SK-N-SH treated with all-trans-retinoic acid at 6 μM for 48 hours (cell line): ENCODE measurements around the gene CNST.

Experiments
- ATAC-seq: fragments of 200-7000 bp; cut with Tn5 transposase; 3 replicates; pipeline ENCODE4 v1.9.1; 2020; ENCODE audit warnings: mild to moderate bottlenecking, moderate library complexity
- ARNTL ChIP-seq: fragments of 450-650 bp; formaldehyde crosslinking; IDR thresholded peaks from 2 replicates; pipeline ENCODE4 v1.5.0; 2020; ENCODE audit warnings: low read depth, mild to moderate bottlenecking, moderate library complexity, borderline replicate concordance
- BACH2 ChIP-seq: fragments of 250-450 bp; sonication (Bioruptor Pico); IDR thresholded peaks from 2 replicates; pipeline ENCODE4 v1.9.0; 2021; ENCODE audit warnings: mild to moderate bottlenecking, borderline replicate concordance
- CSDC2 ChIP-seq: fragments of 250-450 bp; sonication (Bioruptor Pico); IDR thresholded peaks from 2 replicates; pipeline ENCODE4 v1.5.0; 2020; ENCODE audit warnings: mild to moderate bottlenecking, moderate library complexity
- GLIS3 ChIP-seq: fragments of 250-450 bp; sonication (Bioruptor Pico); IDR thresholded peaks from 2 replicates; pipeline ENCODE4 v1.5.0; 2020; ENCODE audit warnings: mild to moderate bottlenecking, moderate library complexity
- ISL1 ChIP-seq: fragments of 250-450 bp; sonication (Bioruptor Pico); IDR thresholded peaks from 2 replicates; pipeline ENCODE4 v2.1.2; 2022; ENCODE audit warnings: mild to moderate bottlenecking, moderate library complexity
- OSR1 ChIP-seq: fragments of 250-450 bp; sonication (Bioruptor Pico); IDR thresholded peaks from 2 replicates; pipeline ENCODE4 v1.8.0; 2022; ENCODE audit warnings: moderate library complexity, mild to moderate bottlenecking, inconsistent platforms
- PPARA ChIP-seq: fragments of 250-450 bp; sonication (Bioruptor Pico); IDR thresholded peaks from 2 replicates; pipeline ENCODE4 v1.5.0; 2020; ENCODE audit warnings: mild to moderate bottlenecking, borderline replicate concordance
- RARB ChIP-seq: fragments of 250-450 bp; sonication (Bioruptor Pico); IDR thresholded peaks from 2 replicates; pipeline ENCODE4 v1.8.0; 2021; ENCODE audit warnings: mild to moderate bottlenecking, moderate library complexity
- SNAI2 ChIP-seq: fragments of 250-450 bp; sonication (Bioruptor Pico); IDR thresholded peaks from 2 replicates; pipeline ENCODE4 v1.5.0; 2020; ENCODE audit warnings: mild to moderate bottlenecking, moderate library complexity
- TCF4 ChIP-seq: fragments of 250-450 bp; sonication (Bioruptor Pico); IDR thresholded peaks from 2 replicates; pipeline ENCODE4 v1.8.0; 2021; ENCODE audit warnings: mild to moderate bottlenecking, moderate library complexity, borderline replicate concordance
- TOX ChIP-seq: fragments of 250-450 bp; sonication (Bioruptor Pico); IDR thresholded peaks from 2 replicates; pipeline ENCODE4 v1.8.0; 2021; ENCODE audit warnings: mild to moderate bottlenecking, moderate library complexity, borderline replicate concordance
- ZC3H10 ChIP-seq: fragments of 250-450 bp; sonication (Bioruptor Pico); IDR thresholded peaks from 2 replicates; pipeline ENCODE4 v1.5.1; 2021; ENCODE audit warnings: mild to moderate bottlenecking, moderate library complexity
- ZFP3 ChIP-seq: fragments of 250-450 bp; sonication (Bioruptor Pico); IDR thresholded peaks from 2 replicates; pipeline ENCODE4 v1.5.0; 2020; ENCODE audit warnings: mild to moderate bottlenecking, moderate library complexity
- ZNF565 ChIP-seq: fragments of 450-650 bp; formaldehyde crosslinking; conservative IDR thresholded peaks from 2 replicates; pipeline ENCODE4 v1.5.0; 2020; ENCODE audit warnings: low read depth, mild to moderate bottlenecking, moderate library complexity
- ZNF70 ChIP-seq: fragments of 450-650 bp; formaldehyde crosslinking; IDR thresholded peaks from 2 replicates; pipeline ENCODE4 v1.5.0; 2020; ENCODE audit warnings: mild to moderate bottlenecking, moderate library complexity
- ZNF8 ChIP-seq: fragments of 450-650 bp; formaldehyde crosslinking; IDR thresholded peaks from 2 replicates; pipeline ENCODE4 v1.5.0; 2020; ENCODE audit warnings: mild to moderate bottlenecking, moderate library complexity
- TF ChIP-seq, protein P1 (sequence below): fragments of 250-450 bp; sonication (Bioruptor Pico); IDR thresholded peaks from 2 replicates; pipeline ENCODE4 v1.5.1; 2020; ENCODE audit warnings: low read depth, mild to moderate bottlenecking, moderate library complexity
- TF ChIP-seq, protein P2 (sequence below): fragments of 250-450 bp; sonication (Bioruptor Pico); IDR thresholded peaks from 2 replicates; pipeline ENCODE4 v1.8.0; 2020; ENCODE audit warnings: mild to moderate bottlenecking, moderate library complexity, borderline replicate concordance
- TF ChIP-seq, protein P3 (sequence below): fragments of 250-450 bp; sonication (Bioruptor Pico); IDR thresholded peaks from 2 replicates; pipeline ENCODE4 v1.5.1; 2021; ENCODE audit warnings: mild to moderate bottlenecking, moderate library complexity
- TF ChIP-seq, protein P4 (sequence below): fragments of 250-450 bp; sonication (Bioruptor Pico); IDR thresholded peaks from 2 replicates; pipeline ENCODE4 v1.8.0; 2021; ENCODE audit warnings: low read depth, mild to moderate bottlenecking, moderate library complexity, borderline replicate concordance

The CNST gene

DNA sequence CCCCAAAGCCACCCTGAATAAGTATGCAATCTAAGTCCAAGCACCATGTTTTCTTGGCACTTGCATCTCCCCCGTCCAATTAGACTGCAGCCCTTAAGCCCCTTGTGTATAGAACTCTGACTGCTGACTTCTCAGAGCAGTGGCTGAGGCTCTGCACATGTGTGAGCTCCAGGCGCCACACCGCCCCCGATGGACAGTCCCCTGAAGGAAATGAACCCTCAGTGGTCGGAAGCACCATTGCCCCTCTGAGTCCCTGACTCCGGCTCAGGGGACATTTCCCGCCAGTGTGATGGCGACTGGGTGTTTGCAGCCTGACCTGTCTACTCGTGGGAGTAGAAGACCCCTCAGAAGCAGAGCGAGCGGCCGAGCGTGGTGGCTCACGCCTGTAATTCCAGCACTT lies 120.7 kb downstream of the CNST start:
- no peak for ATAC-seq
- no peak for TF ChIP-seq TOX (CRISPR knock-in tag)
- no peak for TF ChIP-seq TCF4 (CRISPR knock-in tag)
- TF ChIP-seq, protein P1, sequence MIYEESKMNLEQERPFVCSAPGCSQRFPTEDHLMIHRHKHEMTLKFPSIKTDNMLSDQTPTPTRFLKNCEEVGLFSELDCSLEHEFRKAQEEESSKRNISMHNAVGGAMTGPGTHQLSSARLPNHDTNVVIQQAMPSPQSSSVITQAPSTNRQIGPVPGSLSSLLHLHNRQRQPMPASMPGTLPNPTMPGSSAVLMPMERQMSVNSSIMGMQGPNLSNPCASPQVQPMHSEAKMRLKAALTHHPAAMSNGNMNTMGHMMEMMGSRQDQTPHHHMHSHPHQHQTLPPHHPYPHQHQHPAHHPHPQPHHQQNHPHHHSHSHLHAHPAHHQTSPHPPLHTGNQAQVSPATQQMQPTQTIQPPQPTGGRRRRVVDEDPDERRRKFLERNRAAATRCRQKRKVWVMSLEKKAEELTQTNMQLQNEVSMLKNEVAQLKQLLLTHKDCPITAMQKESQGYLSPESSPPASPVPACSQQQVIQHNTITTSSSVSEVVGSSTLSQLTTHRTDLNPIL (CRISPR knock-in tag) = no peak
- no peak for TF ChIP-seq ZFP3 (CRISPR knock-in tag)
- TF ChIP-seq, protein P2, sequence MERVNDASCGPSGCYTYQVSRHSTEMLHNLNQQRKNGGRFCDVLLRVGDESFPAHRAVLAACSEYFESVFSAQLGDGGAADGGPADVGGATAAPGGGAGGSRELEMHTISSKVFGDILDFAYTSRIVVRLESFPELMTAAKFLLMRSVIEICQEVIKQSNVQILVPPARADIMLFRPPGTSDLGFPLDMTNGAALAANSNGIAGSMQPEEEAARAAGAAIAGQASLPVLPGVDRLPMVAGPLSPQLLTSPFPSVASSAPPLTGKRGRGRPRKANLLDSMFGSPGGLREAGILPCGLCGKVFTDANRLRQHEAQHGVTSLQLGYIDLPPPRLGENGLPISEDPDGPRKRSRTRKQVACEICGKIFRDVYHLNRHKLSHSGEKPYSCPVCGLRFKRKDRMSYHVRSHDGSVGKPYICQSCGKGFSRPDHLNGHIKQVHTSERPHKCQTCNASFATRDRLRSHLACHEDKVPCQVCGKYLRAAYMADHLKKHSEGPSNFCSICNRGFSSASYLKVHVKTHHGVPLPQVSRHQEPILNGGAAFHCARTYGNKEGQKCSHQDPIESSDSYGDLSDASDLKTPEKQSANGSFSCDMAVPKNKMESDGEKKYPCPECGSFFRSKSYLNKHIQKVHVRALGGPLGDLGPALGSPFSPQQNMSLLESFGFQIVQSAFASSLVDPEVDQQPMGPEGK (CRISPR knock-in tag) = no peak
- no peak for TF ChIP-seq ARNTL (CRISPR knock-in tag)
- no peak for TF ChIP-seq ZC3H10
- TF ChIP-seq GLIS3 (CRISPR knock-in tag) = no peak
- TF ChIP-seq CSDC2 (CRISPR knock-in tag) = no peak
- no peak for TF ChIP-seq OSR1 (CRISPR knock-in tag)

DNA sequence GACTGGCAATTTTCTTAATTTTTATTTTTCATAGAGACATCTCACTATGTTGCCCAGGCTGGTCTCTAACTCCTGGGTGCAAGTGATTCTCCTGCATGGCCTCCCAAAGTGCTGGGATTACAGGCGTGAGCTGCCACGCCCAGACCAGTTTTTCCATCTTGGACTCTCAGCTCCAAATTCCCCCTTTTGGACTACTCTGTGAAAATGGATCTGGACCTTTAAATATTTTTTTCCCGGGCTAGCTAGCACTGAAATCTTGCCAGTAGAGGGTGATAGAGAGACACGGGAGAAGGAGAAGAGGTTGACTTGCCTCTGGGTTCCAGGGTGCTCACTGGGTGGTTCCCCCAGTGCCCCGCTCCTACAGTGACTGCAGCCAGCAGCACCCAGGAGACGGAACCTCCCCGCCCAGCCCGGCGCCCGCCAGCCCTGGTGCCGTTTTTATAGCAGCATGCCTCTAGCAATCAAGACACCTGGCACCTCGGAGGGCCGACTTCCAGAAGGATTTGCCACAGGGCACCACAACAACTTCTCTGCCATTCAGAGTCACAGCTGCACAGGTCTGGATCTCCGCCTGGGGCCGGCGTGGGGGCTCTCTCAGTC lies 123.3 kb downstream of the CNST start:
- ATAC-seq = peak; percentile 98
- TF ChIP-seq ZNF565 (no peak), GLIS3 (CRISPR knock-in tag) (no peak), OSR1 (CRISPR knock-in tag) (no peak), ISL1 (CRISPR knock-in tag) (no peak), TOX (CRISPR knock-in tag) (no peak), ARNTL (CRISPR knock-in tag) (no peak), CSDC2 (CRISPR knock-in tag) (no peak)
- TF ChIP-seq, protein P3, sequence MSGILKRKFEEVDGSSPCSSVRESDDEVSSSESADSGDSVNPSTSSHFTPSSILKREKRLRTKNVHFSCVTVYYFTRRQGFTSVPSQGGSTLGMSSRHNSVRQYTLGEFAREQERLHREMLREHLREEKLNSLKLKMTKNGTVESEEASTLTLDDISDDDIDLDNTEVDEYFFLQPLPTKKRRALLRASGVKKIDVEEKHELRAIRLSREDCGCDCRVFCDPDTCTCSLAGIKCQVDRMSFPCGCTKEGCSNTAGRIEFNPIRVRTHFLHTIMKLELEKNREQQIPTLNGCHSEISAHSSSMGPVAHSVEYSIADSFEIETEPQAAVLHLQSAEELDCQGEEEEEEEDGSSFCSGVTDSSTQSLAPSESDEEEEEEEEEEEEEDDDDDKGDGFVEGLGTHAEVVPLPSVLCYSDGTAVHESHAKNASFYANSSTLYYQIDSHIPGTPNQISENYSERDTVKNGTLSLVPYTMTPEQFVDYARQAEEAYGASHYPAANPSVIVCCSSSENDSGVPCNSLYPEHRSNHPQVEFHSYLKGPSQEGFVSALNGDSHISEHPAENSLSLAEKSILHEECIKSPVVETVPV (CRISPR knock-in tag) = no peak
- TF ChIP-seq, protein P4, sequence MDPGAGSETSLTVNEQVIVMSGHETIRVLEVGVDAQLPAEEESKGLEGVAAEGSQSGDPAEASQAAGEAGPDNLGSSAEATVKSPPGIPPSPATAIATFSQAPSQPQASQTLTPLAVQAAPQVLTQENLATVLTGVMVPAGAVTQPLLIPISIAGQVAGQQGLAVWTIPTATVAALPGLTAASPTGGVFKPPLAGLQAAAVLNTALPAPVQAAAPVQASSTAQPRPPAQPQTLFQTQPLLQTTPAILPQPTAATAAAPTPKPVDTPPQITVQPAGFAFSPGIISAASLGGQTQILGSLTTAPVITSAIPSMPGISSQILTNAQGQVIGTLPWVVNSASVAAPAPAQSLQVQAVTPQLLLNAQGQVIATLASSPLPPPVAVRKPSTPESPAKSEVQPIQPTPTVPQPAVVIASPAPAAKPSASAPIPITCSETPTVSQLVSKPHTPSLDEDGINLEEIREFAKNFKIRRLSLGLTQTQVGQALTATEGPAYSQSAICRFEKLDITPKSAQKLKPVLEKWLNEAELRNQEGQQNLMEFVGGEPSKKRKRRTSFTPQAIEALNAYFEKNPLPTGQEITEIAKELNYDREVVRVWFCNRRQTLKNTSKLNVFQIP (CRISPR knock-in tag) = no peak
- TF ChIP-seq, protein P2 (CRISPR knock-in tag) = no peak

DNA sequence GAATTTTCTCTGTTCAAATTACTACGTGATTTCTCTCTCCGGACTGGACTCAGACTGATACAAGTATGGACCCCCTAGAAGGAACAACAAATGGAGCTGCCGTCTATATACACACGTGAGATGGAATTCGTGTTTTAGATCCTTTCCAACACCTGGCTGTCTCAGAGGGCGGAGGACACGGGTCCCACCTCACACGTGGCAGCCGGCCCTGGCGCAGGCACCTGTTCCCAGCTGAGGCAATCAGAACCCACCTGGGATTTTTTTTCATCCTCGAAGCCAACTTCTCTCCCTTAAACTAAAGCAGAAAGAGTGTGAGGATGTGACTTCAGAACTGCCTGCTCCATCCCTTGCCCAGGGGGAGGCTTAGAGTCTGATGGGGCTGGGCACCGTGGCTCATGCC lies 123.8 kb downstream of the CNST start:
- ATAC-seq = no peak; the same call in 2 of the 3 replicates
- TF ChIP-seq SNAI2 (CRISPR knock-in tag) = no peak
- TF ChIP-seq PPARA (CRISPR knock-in tag) = no peak
- no peak for TF ChIP-seq OSR1 (CRISPR knock-in tag)
- TF ChIP-seq, protein P3 (CRISPR knock-in tag) = no peak
- TF ChIP-seq, protein P2 (CRISPR knock-in tag) = no peak
- no peak for TF ChIP-seq ZNF565
- TF ChIP-seq TOX (CRISPR knock-in tag) = no peak
- TF ChIP-seq, protein P1 (CRISPR knock-in tag) = no peak
- no peak for TF ChIP-seq ARNTL (CRISPR knock-in tag)
- no peak for TF ChIP-seq RARB (CRISPR knock-in tag)
- no peak for TF ChIP-seq ZNF8
- no peak for TF ChIP-seq ZC3H10
- TF ChIP-seq ISL1 (CRISPR knock-in tag) = no peak
- TF ChIP-seq, protein P4 (CRISPR knock-in tag) = no peak
- TF ChIP-seq TCF4 (CRISPR knock-in tag) = no peak
- TF ChIP-seq BACH2 = no peak
- no peak for TF ChIP-seq ZNF70
